Activated T-cell treated with anti-CD3 and anti-CD28 coated beads, Interleukin-2, amount 50 U/mL, for 24 hours (primary cell): ENCODE measurements around the gene CEP85.
A peak's percentile ranks its signal among the peaks of the same experiment; 100 is the strongest.

ENCODE experiments used
- DNase-seq: peaks from one replicate; pipeline ENCODE4 v3.0.0-alpha.2; 2020
- H3K27ac Mint-ChIP-seq: 2 replicates; pipeline ENCODE4 v1.8.0; 2020; ENCODE audit warnings: mild to moderate bottlenecking, mixed read lengths
- H3K27me3 Mint-ChIP-seq: 2 replicates; pipeline ENCODE4 v1.8.0; 2020; ENCODE audit warnings: mixed read lengths
- H3K36me3 Mint-ChIP-seq: 2 replicates; pipeline ENCODE4 v1.8.0; 2020; ENCODE audit warnings: low read depth, mixed read lengths
- H3K4me1 Mint-ChIP-seq: 2 replicates; pipeline ENCODE4 v1.8.0; 2020; ENCODE audit warnings: low read depth, mixed read lengths
- H3K4me3 Mint-ChIP-seq: 2 replicates; pipeline ENCODE4 v1.8.0; 2020; ENCODE audit warnings: mild to moderate bottlenecking, moderate library complexity, mixed read lengths
- H3K9me3 Mint-ChIP-seq: 2 replicates; pipeline ENCODE4 v1.8.0; 2020; ENCODE audit warnings: mixed read lengths

CEP85 gene

DNA sequence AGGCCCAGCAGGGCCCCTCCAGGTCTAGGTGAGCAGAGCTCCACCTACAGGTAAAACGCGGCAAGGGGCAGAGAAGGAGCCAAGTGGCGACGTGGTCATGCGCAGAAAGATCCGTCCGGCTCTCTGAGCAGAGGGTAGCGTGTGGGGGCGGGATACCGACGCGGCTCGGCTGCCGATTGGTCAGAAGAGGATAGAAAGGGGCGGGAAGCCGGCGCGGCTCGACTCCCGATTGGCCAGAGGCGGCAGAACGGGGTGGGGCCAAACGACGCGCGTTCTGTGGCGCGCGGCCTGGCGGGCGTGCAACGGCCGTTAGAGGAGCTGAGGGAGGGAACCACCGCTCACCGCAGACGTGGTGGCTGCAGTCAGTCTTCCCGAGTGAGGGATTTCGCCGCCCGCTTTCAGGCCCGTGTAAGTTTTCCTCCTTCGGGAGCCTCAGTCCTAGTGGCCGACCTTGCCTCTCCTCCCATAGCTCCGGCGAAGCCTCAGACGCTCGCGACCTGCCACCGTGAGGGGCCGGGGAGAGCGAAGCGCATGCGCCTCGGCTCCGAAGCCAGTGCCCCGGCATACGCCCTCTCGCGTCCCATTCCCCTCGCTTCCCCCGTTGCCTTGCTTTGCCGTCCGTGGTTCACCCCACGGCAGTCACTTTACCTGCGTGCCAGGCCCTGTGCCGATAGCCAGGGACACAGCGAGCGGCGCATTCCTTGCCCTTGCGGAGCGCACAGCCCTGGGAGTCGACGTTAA, at the start of gene CEP85:
TSS of gene CEP85 (plus strand) at position 298 of the 741 bp plus-strand sequence. CDS start 5,584 bp downstream, outside the sequence.
- H3K4me1 Mint-ChIP-seq: peaks cover 36% of the 10 kb centered on the region
- H3K9me3 Mint-ChIP-seq: no peaks in the 10 kb centered on the region
- peaks cover 40% of the 10 kb centered on the region for H3K36me3 Mint-ChIP-seq
- H3K27me3 Mint-ChIP-seq: no peaks in the 10 kb centered on the region
- DNase-seq: peak; percentile 99
- H3K27ac Mint-ChIP-seq: peak within 1 kb of the TSS; percentile 89
- H3K4me3 Mint-ChIP-seq: peak within 1 kb of the TSS; percentile 96

DNA sequence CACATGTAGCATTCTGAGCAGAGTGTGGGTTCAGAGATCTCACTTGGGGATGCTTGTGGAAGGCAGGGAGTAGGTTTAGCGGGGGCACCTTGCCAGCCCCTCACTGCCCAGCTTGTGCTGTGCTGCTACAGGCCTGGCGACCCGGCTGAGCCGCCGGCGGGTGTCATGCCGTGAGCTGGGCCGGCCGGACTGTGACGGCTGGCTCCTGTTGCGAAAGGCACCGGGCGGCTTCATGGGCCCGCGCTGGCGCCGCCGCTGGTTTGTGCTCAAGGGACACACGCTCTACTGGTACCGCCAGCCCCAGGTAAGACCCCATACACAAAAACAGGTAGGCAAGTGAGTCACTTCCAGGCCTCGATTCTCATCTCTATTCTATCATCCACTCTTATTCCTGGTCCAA, 49.1 kb upstream of the CEP85 start:
- DNase-seq: no peak
- no peaks in the 10 kb centered on the region for H3K9me3 Mint-ChIP-seq

DNA sequence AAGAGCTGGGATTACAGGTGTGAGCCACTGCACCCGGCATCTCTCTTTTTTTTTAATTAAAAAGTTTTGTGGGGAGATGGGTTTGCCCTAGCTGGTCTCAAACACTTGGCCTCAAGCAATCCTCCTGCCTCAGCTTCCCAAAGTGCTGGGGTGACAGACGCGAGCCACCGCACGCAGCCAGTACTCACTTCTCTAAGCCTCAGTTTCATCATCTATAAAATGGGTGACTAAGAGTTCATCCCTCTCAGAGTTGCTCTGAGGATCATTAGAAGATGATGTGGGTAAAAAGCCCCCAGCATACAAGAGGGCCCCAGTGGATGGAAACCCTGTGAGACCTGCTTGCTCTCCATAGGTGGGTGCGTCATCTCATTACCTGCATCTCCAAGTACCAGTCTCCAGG, 46.1 kb upstream of the CEP85 start:
- no peak overlapping the region for H3K27ac Mint-ChIP-seq
- no peaks in the 10 kb centered on the region for H3K27me3 Mint-ChIP-seq
- H3K9me3 Mint-ChIP-seq: no peaks in the 10 kb centered on the region
- no peak overlapping the region for H3K4me3 Mint-ChIP-seq
- no peaks in the 10 kb centered on the region for H3K36me3 Mint-ChIP-seq
- no peak for DNase-seq
- H3K4me1 Mint-ChIP-seq: no peaks in the 10 kb centered on the region

More for the DNA sequence above, 49.1 kb upstream of the CEP85 start:
- Mint-ChIP-seq H3K4me1 (peaks cover 5% of the 10 kb centered on the region), H3K36me3 (no peaks in the 10 kb centered on the region), H3K27ac (no peak overlapping the region), H3K4me3 (no peak overlapping the region), H3K27me3 (no peaks in the 10 kb centered on the region)

DNA sequence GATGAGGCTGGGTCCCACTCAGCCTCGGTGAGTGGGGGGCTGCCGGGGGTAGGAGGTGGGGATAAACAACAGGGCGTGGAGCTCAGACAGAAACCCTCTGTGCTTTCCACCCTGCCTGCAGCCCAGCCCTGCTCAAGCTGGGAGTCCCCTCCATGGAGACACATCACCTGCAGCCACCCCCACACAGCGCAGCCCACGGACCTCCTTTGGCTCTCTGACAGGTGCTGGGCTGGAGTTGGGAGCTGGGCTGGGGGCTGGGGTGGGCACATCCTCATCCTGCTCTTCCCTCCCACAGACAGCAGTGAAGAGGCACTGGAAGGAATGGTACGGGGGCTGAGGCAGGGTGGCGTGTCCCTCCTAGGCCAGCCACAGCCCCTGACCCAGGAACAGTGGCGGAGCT, 45.5 kb upstream of the CEP85 start:
- no peak overlapping the region for H3K4me3 Mint-ChIP-seq
- H3K4me1 Mint-ChIP-seq: no peaks in the 10 kb centered on the region
- DNase-seq: no peak
- no peak overlapping the region for H3K27ac Mint-ChIP-seq
- no peaks in the 10 kb centered on the region for H3K9me3 Mint-ChIP-seq
- no peaks in the 10 kb centered on the region for H3K27me3 Mint-ChIP-seq
- H3K36me3 Mint-ChIP-seq: no peaks in the 10 kb centered on the region

DNA sequence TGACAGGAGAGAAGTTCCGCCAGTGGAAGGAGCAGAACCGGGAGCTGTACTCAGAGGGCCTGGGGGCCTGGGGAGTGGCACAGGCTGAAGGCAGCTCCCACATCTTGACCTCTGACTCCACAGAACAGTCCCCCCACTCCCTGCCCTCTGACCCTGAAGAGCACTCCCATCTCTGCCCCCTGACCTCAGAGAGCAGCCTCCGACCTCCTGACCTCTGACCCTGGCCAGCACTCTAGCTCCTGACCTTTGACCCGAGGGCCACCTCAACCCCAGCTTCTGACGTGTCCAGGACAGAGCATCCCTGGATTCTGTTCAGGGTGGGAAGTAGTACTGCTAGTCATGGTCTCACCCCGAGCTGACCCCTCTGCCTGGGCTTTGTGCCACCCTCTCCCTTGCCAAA, 44.7 kb upstream of the CEP85 start:
- Mint-ChIP-seq H3K4me3 (no peak overlapping the region), H3K4me1 (no peaks in the 10 kb centered on the region), H3K27me3 (no peaks in the 10 kb centered on the region)

GRCh38 chr1:26189751-26190275, 44.2 kb upstream of the CEP85 start:
- no peak overlapping the region for H3K27ac Mint-ChIP-seq
- H3K4me3 Mint-ChIP-seq: no peak overlapping the region
- no peak for DNase-seq
- H3K36me3 Mint-ChIP-seq: no peaks in the 10 kb centered on the region
- no peaks in the 10 kb centered on the region for H3K9me3 Mint-ChIP-seq
- no peaks in the 10 kb centered on the region for H3K4me1 Mint-ChIP-seq
- H3K27me3 Mint-ChIP-seq: no peaks in the 10 kb centered on the region

More for the DNA sequence above, 44.7 kb upstream of the CEP85 start:
- no peaks in the 10 kb centered on the region for H3K9me3 Mint-ChIP-seq
- no peak overlapping the region for H3K27ac Mint-ChIP-seq
- H3K36me3 Mint-ChIP-seq: no peaks in the 10 kb centered on the region
- DNase-seq: no peak

- no peak for DNase-seq
- H3K4me3 Mint-ChIP-seq: no peak within 1 kb of the TSS
- no peaks in the 10 kb centered on the region for H3K27me3 Mint-ChIP-seq
- H3K4me1 Mint-ChIP-seq: no peaks in the 10 kb centered on the region
- H3K27ac Mint-ChIP-seq: no peak within 1 kb of the TSS
- no peaks in the 10 kb centered on the region for H3K9me3 Mint-ChIP-seq
- no peaks in the 10 kb centered on the region for H3K36me3 Mint-ChIP-seq
Observed at GRCh38 chr1:26190373-26190987, 43.5 kb upstream of the CEP85 start, which contains the start of gene CATSPER4. CATSPER4 (plus strand) TSS chr1:26190602; CDS start chr1:26190628, 26 bp downstream.

- H3K36me3 Mint-ChIP-seq: no peaks in the 10 kb centered on the region
- no peaks in the 10 kb centered on the region for H3K27me3 Mint-ChIP-seq
- no peaks in the 10 kb centered on the region for H3K4me1 Mint-ChIP-seq
- no peaks in the 10 kb centered on the region for H3K9me3 Mint-ChIP-seq
- no peak for DNase-seq
- no peak overlapping the region for H3K27ac Mint-ChIP-seq
- H3K4me3 Mint-ChIP-seq: no peak overlapping the region
Observed at GRCh38 chr1:26191739-26192138, 42.3 kb upstream of the CEP85 start.

DNA sequence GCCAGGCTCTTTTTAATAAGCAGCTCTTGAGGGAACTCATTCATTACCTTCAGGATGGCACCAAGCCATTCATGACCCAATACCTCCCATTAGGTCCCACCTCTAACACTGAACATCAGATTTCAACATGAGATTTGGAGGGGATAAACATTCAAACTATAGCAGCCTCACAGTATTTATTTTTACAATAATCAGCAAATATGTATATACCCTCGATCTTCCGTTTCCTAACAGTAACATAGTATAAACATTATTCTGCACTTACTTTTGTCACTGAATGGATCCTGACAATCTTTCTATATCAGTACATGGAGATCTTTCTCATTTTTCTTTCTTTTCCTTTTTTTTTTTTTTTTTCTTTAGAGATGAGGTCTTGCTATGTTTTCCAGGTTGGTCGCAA, 38.2 kb upstream of the CEP85 start:
- H3K4me1 Mint-ChIP-seq: peaks cover 7% of the 10 kb centered on the region
- H3K4me3 Mint-ChIP-seq: no peak overlapping the region
- H3K27me3 Mint-ChIP-seq: no peaks in the 10 kb centered on the region
- no peaks in the 10 kb centered on the region for H3K9me3 Mint-ChIP-seq
- no peak for DNase-seq
- H3K27ac Mint-ChIP-seq: no peak overlapping the region
- no peaks in the 10 kb centered on the region for H3K36me3 Mint-ChIP-seq

GRCh38 chr1:26197301-26197700, 36.7 kb upstream of the CEP85 start:
- H3K27ac Mint-ChIP-seq: no peak overlapping the region
- DNase-seq: no peak

GRCh38 chr1:26197813-26198212, 36.2 kb upstream of the CEP85 start:
- H3K27ac Mint-ChIP-seq: no peak overlapping the region
- DNase-seq: no peak
- H3K36me3 Mint-ChIP-seq: no peaks in the 10 kb centered on the region
- peaks cover 26% of the 10 kb centered on the region for H3K4me1 Mint-ChIP-seq
- no peaks in the 10 kb centered on the region for H3K27me3 Mint-ChIP-seq
- no peak overlapping the region for H3K4me3 Mint-ChIP-seq
- no peaks in the 10 kb centered on the region for H3K9me3 Mint-ChIP-seq

More at GRCh38 chr1:26197301-26197700, 36.7 kb upstream of the CEP85 start:
- H3K4me3 Mint-ChIP-seq: no peak overlapping the region
- no peaks in the 10 kb centered on the region for H3K36me3 Mint-ChIP-seq
- no peaks in the 10 kb centered on the region for H3K27me3 Mint-ChIP-seq
- no peaks in the 10 kb centered on the region for H3K9me3 Mint-ChIP-seq
- peaks cover 22% of the 10 kb centered on the region for H3K4me1 Mint-ChIP-seq

GRCh38 chr1:26200413-26200812, 33.6 kb upstream of the CEP85 start:
- Mint-ChIP-seq H3K4me1 (peaks cover 29% of the 10 kb centered on the region), H3K4me3 (no peak overlapping the region), H3K27ac (no peak overlapping the region), H3K36me3 (no peaks in the 10 kb centered on the region), H3K27me3 (no peaks in the 10 kb centered on the region), H3K9me3 (no peaks in the 10 kb centered on the region)
- DNase-seq: no peak

DNA sequence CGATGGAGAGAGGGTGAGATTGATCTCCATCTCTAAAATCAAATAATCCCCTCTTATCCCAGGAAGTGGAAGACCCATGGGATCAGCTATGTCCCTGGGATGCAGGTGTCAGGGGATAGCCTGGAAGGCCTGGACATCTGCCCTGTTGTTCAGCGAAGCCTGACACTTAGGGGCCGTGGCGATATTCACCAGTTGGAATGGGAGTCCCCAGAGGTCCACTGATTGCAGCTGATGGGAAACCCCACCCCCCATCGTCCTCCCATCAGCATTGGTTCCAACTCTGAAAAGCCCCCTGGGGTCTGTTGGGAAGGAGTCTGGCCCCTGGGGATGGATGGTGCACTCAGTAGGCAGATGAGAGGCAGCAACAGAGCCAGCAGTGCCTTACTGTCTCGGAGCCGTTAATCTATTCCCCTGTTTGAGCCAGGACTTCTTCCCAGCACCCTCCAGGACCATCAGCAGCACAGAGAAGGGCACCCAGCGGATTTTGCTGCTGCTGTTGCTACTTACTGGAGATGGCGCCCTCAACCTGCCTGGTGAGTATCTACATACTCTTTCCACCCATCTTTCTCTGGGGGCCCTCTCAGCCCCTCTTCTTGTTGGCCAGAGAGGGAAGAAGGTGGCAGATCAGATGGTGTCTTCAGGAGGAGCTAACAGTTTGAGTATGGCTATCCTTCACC, 30.2 kb upstream of the CEP85 start:
- Mint-ChIP-seq H3K27me3 (no peaks in the 10 kb centered on the region), H3K4me3 (no peak overlapping the region), H3K27ac (no peak overlapping the region), H3K4me1 (peaks cover 29% of the 10 kb centered on the region), H3K36me3 (no peaks in the 10 kb centered on the region), H3K9me3 (no peaks in the 10 kb centered on the region)
- DNase-seq: no peak

GRCh38 chr1:26210147-26210870, 23.7 kb upstream of the CEP85 start:
- Mint-ChIP-seq H3K27ac (no peak overlapping the region), H3K4me1 (no peaks in the 10 kb centered on the region), H3K4me3 (no peak overlapping the region), H3K9me3 (no peaks in the 10 kb centered on the region), H3K27me3 (no peaks in the 10 kb centered on the region), H3K36me3 (no peaks in the 10 kb centered on the region)
- DNase-seq: no peak
